ENCODE measurements around the gene CARM1.
"Not testable (repeated sequence)": the region's sequence is repeated elsewhere in the genome, so short reads cannot be mapped to it uniquely, and the experiment has no call there.

CARM1 gene

GRCh38 chr19:10928563-10929401 is 57.4 kb downstream of the CARM1 start, which contains the start of the genes TIMM29 and YIPF2:
TSS of gene TIMM29 (plus strand) at chr19:10928811. CDS start at chr19:10928823, 12 bp downstream.
TSS of gene YIPF2 (minus strand) at chr19:10928639. CDS start at chr19:10928410, 229 bp downstream.
- DNase-seq (ENCODE audit: low read depth, low spot score): peak; percentile 95

GRCh38 chr19:10929402-10929794 is 58.0 kb downstream of the CARM1 start:
- DNase-seq (ENCODE audit: low read depth, low spot score): no peak

GRCh38 chr19:10935371-10936059 is 64.2 kb downstream of the CARM1 start:
- no peak for DNase-seq (ENCODE audit: low read depth, low spot score)

GRCh38 chr19:10936661-10937084 is 65.3 kb downstream of the CARM1 start:
- DNase-seq (ENCODE audit: low read depth, low spot score): peak; percentile 83

- DNase-seq (ENCODE audit: low read depth, low spot score): not testable (repeated sequence)
These were observed 70.3 kb downstream of the CARM1 start for GRCh38 chr19:10941649-10942048.

- not testable (repeated sequence) for DNase-seq (ENCODE audit: low read depth, low spot score)
These were observed 72.1 kb downstream of the CARM1 start for GRCh38 chr19:10943412-10943811.

- DNase-seq (ENCODE audit: low read depth, low spot score): no peak
These were observed 73.9 kb downstream of the CARM1 start for GRCh38 chr19:10945264-10945663.

- no peak for DNase-seq (ENCODE audit: low read depth, low spot score)
These were observed 75.8 kb downstream of the CARM1 start for GRCh38 chr19:10946958-10947657.

GRCh38 chr19:10952809-10953208 is 81.5 kb downstream of the CARM1 start:
- DNase-seq (ENCODE audit: low read depth, low spot score): no peak

GRCh38 chr19:10959277-10959968 is 88.1 kb downstream of the CARM1 start:
- DNase-seq (ENCODE audit: low read depth, low spot score): not testable (repeated sequence)

- peak; percentile 70 for DNase-seq (ENCODE audit: low read depth, low spot score)
These were observed 89.1 kb downstream of the CARM1 start, which contains the start of gene SMARCA4 for GRCh38 chr19:10960314-10961072. TSS of gene SMARCA4 (plus strand) at chr19:10961030. CDS start at chr19:10984152, 23,122 bp downstream.

- no peak for DNase-seq (ENCODE audit: low read depth, low spot score)
These were observed 89.9 kb downstream of the CARM1 start for GRCh38 chr19:10961073-10961860.

GRCh38 chr19:10962863-10963262 is 91.5 kb downstream of the CARM1 start:
- no peak for DNase-seq (ENCODE audit: low read depth, low spot score)

GRCh38 chr19:10963865-10964264 is 92.5 kb downstream of the CARM1 start:
- no peak for DNase-seq (ENCODE audit: low read depth, low spot score)

GRCh38 chr19:10964903-10965302 is 93.5 kb downstream of the CARM1 start:
- DNase-seq (ENCODE audit: low read depth, low spot score): no peak

- no peak for DNase-seq (ENCODE audit: low read depth, low spot score)
These were observed 94.0 kb downstream of the CARM1 start for GRCh38 chr19:10965398-10965797.

- DNase-seq (ENCODE audit: low read depth, low spot score): no peak
These were observed 95.5 kb downstream of the CARM1 start for GRCh38 chr19:10966809-10967208.

GRCh38 chr19:10968527-10969135 is 97.3 kb downstream of the CARM1 start:
- no peak for DNase-seq (ENCODE audit: low read depth, low spot score)

GRCh38 chr19:10971107-10971726 is 99.9 kb downstream of the CARM1 start:
- DNase-seq (ENCODE audit: low read depth, low spot score): no peak
